GM18517 (cell line): ENCODE results near the gene CACTIN.
"Not testable (repeated sequence)": the region's sequence is repeated elsewhere in the genome, so short reads cannot be mapped to it uniquely, and the experiment has no call there.

Experiments
- ATAC-seq: cut with Tn5 transposase; IDR thresholded peaks from one replicate; pipeline ENCODE4 v1.9.1; 2021; ENCODE audit warnings: mild to moderate bottlenecking, moderate library complexity; ENCODE audit not compliant: unreplicated experiment

The CACTIN gene

DNA sequence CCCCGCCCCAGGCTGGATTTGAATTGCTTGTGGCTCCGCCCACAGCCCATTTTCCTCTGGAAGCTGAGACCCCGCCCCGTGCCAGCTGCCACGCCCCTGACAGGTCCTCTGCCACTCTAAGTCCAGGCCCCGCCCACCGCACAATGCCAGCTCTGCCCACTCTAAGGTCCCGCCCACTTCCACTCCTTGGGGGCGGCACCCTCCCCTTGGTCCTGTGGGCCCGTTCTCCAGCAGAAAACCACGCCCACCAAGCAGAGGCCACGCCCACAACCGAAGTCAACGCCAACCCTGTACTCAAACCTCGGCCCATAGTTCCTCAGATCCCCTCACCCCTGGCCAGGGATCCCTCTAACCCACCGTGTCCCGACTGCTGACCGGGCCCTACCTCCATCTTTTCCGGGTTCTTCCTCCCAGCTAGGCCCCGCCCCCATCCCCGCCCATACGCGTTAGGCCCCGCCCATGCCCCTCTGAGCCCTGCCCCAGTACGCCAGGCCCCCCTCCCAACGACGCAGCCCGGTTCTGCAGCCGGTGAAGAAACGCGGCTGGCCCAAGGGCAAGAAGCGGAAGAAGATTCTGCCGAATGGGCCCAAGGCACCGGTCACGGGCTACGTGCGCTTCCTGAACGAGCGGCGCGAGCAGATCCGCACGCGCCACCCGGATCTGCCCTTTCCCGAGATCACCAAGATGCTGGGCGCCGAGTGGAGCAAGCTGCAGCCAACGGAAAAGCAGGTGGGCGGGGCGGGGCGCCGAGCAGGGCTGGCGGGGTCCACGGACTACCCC, 52.5 kb downstream of the CACTIN start:
- no peak for ATAC-seq

DNA sequence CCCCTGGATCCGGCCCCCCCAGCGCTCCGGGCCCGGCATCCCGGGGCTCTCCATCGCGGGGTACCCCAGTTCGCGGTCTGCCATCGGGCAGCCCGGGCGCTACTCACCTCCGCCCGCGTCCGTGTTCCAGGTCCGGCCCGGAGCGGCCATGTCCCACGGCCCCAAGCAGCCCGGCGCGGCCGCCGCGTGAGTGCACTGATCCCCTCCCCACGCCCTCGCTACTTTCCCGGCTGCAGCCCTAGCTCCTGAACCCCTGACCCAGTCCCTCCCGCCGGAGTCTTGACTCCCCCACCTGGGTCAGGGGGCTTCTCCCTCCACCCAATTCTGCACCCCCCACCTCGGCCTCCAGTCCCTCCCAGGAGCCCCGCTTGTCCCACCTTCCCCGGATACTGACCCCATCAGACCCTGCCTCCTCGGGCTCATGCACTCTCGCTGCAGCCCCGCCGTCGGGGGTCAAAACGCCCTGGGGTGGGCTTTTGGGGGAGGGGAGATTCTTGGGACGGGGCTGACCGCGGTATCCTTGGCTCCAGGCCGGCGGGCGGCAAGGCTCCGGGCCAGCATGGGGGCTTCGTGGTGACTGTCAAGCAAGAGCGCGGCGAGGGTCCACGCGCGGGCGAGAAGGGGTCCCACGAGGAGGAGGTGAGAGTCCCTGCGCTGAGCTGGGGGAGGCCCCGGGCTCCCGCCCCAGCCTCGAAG, 53.3 kb downstream of the CACTIN start:
- ATAC-seq, result no peak

DNA sequence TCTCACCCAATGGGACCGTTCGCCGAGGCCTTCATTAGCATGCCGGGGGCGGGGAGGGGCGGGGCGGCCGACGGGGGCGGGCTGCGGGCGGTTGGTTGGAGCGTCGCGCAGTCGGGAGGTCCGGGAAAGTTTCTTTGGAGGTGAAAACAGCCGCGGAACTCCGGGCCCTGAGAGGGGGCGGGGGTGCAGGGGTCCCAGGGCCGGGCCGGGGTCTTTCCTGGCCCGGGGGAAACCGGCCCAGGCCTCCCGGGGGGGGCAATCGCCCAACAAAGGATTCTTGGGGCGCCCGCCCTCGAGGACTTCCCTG, 53.8 kb downstream of the CACTIN start, which contains the start of gene HMG20B:
TSS of gene HMG20B (plus strand) at position 90 of the 307 bp plus-strand sequence. CDS start 366 bp downstream, outside the sequence.
- ATAC-seq, result peak; percentile 1

- peak; percentile 92 for ATAC-seq
These were observed 54.3 kb downstream of the CACTIN start for GRCh38 chr19:3572132-3572854.

- ATAC-seq, result no peak
These were observed 56.0 kb downstream of the CACTIN start for GRCh38 chr19:3570606-3571011.

DNA sequence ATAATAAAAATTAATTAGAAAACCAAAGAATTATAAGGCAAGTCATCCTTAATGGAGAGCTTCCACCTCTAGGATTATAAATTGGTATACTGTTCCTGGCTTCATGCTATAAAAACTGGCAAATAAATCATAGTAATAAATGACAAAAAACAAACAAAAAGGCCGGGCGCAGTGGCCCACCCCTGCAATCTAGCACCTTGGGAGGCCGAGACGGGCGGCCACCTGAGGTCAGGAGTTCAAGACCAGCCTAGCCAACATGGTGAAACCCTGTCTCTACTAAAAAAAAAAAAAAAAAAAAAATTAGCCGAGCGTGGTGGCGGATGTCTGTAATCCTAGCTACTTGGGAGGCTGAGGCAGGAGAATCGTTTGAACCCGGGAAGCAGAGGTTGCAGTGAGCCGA, 56.5 kb downstream of the CACTIN start:
- not testable (repeated sequence) for ATAC-seq

DNA sequence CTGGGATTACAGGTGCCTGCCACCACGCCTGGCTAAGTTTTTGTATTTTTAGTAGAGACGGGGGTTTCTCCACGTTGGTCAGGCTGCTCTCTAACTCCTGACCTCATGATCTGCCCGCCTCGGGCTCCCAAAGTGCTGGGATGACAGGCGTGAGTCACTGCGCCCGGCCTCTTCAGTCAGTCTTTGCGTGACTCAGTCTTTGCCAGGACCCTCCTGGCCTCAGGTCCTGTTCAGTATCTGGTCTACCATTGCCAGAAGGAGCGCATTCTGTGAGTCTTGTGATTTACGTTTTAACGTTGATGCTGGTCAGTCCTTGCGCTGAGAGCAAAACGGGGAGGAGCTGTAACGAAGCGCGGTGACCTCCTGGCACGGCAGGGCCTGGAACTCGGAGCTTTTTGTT, 61.5 kb downstream of the CACTIN start:
- ATAC-seq, result no peak

GRCh38 chr19:3563709-3564524, 62.7 kb downstream of the CACTIN start:
- no peak for ATAC-seq
